NCI-H524 treated with DMSO at 0.1 percent for 48 hours (cell line): ENCODE measurements around the gene AICDA.
A peak's percentile ranks its signal among the peaks of the same experiment; 100 is the strongest.
"Not testable (repeated sequence)": the region's sequence is repeated elsewhere in the genome, so short reads cannot be mapped to it uniquely, and the experiment has no call there.

Source experiments
- DNase-seq: peaks from one replicate; lab custom pipeline; 2025; lab: John Stamatoyannopoulos, UW

AICDA gene

DNA sequence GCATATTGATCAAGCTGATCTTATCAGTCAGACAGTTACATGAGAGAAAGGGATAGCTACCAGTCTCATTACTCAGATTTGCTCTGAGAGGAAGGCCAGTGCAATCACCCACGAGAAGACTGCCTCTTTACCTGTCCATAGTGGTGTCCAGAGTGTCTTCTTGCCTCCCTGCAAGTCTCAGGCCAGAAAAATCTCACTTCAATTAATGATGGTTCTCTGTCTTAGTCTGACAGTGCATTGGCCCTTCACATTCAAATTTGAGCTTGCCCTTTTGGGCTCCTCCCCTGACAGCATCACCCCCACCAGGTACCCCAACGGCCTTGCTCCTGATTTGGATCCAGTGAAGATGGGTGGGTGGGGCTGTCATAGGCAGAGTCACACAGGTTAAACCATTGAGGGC lies at the start of gene AICDA:
Gene AICDA (minus strand): TSS at position 231 of the 400 bp plus-strand sequence. CDS start 92 bp downstream, at position 139.
- DNase-seq = no peak

DNA sequence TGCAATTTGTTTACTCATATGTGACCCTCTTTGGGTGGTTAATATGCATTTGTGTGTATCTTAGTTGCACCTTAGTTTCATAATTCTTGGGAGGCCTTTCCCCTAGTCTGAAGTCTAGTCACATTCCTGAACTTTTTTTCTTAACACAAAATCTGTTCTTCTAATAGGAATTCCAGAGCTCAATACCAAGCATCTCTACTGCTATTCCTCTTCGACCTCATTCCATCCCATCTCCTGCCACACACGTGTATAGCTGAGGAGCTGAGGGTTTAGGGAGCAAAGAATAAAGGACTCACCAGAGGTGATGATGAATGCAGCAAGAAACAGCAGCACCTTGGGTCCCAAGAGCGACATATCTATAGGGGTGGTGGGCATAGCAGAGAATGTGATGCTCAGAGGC lies 49.1 kb upstream of the AICDA start:
- DNase-seq = no peak

- DNase-seq = no peak
Observed at GRCh38 chr12:8661016-8661415, 48.4 kb upstream of the AICDA start.

- DNase-seq = no peak
Observed at GRCh38 chr12:8658346-8658745, 45.7 kb upstream of the AICDA start.

- no peak for DNase-seq
Observed at GRCh38 chr12:8655421-8655820, 42.8 kb upstream of the AICDA start.

DNA sequence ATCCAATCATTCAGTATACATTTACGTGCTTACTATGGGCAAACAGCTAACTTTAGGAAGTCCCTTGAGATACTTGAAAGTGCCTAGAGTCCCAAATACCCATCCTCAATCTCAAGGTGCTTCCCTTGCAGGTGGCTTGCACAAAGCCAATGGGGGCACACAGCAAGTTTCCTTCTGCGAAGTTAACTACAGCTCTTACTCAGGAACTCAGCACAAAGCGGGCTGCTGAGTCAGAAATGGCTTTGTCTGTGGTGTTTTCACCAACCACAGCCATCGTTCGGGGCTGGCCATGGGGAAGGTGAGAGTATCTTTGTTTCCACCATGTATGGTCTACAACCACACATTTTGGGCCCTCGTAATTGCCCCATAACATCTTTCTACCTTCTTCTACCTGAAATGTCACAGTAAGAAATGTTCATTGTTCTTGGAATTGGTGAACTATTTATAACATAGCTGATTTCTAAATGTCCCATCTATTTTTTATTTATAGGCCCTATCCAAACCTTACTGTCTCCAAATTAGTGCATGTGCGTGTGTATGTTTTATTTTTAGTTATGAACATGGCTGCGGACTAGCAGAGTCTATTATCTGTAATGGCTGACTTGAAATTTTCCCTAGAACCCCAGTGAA lies 36.0 kb upstream of the AICDA start:
- DNase-seq = no peak

GRCh38 chr12:8647968-8648367 lies 35.3 kb upstream of the AICDA start:
- DNase-seq = no peak

DNA sequence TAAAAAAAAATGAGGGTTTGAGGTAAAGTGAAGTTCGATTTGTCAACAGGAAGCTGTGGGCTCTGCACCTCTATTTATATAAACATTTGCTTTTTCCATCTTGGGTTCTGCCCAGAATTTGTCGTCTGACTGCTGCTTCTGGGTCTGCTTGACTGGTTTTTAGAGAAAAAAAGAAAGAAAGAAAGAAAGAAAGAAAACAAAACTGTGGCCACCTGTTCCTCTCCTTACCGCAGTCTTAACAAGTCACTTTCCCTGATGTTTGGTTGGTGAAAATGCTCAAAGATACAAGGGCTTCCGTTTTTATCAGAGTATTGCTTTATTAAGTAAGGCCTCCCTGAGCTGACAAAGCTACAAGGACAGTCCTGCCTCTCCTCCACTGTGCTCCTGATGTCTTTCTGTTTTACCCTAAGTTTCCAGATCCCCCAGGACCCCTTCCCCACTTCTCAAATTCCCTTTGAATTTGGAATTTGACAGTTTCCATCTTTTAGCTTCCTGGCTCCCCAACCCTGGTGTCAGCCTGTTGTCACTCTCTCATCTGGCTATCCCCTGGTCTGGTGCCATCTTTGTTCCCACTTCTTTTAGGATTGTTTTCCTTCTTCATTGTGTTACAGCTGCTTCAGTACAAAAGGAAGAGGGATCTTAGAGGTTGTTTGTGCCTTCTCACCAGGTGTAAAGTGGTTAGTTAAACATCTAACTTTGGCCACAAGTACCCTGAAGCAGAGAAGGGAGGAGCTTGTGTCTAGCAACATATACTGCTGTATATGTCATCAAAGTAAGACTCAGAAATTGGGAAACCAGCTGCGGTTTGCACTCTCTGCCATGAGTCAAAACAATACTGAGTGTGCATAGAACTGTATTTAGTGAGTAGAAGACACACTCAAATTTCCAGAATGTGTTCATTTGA lies 31.9 kb upstream of the AICDA start:
- DNase-seq = no peak

DNA sequence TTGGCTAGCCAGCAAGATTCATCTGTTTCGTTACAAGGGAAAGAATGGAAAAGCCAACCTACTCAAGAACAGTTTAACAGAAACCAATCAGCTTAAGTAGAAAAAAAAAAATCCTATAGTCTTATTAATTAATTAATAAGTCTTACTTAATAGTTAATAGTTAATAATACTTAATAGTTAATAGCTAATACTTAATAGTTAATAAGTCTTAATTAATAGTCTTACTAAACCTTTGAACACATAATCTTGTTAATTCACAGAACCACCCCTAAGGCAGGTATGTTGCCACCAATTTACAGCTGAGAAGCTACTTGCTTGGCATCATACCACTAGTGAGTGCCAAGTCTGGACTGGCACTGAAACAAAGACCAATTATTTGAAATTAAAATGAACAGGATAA lies 30.1 kb upstream of the AICDA start:
- no peak for DNase-seq

- no peak for DNase-seq
Observed at GRCh38 chr12:8639936-8640335, 27.3 kb upstream of the AICDA start.

DNA sequence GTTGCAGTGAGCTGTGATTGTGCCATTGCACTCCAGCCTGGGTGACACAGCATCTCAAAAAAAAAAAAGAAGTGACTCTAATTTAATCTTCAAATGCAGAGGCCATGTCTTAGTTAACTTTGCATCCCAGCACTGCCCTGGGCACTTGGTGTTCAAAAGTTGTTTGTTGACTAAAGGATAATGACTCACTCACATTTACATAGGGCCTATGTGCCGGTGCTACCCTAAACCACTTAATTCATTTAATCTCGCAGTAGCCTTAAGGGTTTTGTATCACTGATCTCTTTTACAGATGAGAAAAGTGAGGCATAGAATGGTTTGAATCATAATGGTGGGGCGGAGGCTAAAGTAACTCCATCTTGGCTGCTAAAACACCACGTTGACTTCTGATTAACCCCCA lies 26.3 kb upstream of the AICDA start:
- DNase-seq = no peak

- no peak for DNase-seq
Observed at GRCh38 chr12:8637666-8638065, 25.0 kb upstream of the AICDA start.

GRCh38 chr12:8637244-8637643 lies 24.6 kb upstream of the AICDA start:
- DNase-seq = no peak

- DNase-seq = no peak
Observed at GRCh38 chr12:8636581-8636980, 23.9 kb upstream of the AICDA start.

DNA sequence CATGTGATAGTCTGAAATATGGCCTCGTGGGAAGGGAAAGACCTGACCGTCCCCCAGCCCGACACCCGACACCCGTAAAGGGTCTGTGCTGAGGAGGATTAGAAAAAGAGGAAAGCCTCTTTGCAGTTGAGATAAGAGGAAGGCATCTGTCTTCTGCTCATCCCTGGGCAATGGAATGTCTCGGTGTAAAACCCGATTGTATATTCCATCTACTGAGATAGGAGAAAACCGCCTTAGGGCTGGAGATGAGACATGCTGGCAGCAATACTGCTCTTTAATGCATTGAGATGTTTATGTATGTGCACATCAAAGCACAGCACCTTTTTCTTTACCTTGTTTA lies 23.3 kb upstream of the AICDA start:
- peak; percentile 37 for DNase-seq

- DNase-seq = not testable (repeated sequence)
Observed at GRCh38 chr12:8635342-8636006, 22.8 kb upstream of the AICDA start.

DNA sequence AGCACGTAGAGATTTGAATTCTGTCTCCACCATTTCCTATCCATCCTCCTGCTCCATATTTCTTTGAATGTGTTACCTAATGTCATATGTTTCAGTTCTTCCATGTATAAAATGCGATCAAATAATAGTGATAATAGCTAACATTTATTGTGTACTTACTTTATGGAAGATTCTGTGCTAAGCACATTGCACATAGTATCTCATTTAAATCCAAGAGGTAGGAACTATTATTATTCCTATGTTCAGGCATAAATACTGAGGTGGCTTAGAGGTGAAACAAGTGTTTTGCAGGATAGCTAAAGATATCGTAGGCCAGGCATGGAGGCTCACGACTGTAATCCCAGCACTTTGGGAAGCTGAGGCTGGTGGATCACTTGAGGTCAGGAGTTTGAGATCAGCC lies 17.5 kb upstream of the AICDA start:
- DNase-seq = no peak

DNA sequence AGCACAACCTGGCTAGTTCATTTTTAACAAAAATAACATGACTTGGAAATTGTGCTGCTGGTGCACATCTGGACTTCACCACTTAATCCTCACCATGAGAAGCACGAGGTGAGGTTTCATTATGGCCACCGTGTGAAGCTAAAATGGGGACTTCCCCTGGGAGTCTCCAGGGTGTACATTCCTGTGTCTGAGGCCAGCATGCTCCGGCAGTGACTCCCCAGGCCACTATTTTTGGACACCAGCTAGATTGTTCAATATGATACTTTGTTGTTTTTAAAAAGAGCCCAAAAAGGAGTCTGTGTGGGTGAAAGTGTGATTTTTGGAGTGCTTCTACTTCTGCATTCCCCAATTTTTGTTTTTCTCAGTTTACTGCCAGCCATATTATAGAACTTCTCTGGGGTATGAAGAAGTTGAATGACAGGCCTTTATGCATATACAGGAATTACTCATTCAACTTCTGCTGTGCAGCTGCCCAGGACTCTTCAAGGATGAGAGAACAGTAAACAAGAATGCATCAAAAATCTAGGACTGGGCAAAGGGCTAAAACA lies 16.9 kb upstream of the AICDA start:
- no peak for DNase-seq

GRCh38 chr12:8628731-8629130 lies 16.1 kb upstream of the AICDA start:
- DNase-seq = no peak

DNA sequence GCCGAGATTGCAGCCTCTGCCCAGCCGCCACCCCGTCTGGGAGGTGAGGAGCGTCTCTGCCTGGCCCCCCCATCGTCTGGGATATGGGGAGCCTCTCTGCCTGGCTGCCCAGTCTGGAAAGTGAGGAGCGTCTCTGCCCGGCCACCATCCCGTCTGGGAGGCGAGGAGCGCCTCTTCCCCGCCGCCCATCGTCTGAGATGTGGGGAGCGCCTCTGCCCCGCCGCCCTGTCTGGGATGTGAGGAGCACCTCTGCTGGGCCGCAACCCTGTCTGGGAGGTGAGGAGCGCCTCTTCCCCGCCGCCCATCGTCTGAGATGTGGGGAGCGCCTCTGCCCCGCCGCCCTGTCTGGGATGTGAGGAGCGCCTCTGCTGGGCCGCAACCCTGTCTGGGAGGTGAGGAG lies 12.1 kb upstream of the AICDA start:
- not testable (repeated sequence) for DNase-seq

DNA sequence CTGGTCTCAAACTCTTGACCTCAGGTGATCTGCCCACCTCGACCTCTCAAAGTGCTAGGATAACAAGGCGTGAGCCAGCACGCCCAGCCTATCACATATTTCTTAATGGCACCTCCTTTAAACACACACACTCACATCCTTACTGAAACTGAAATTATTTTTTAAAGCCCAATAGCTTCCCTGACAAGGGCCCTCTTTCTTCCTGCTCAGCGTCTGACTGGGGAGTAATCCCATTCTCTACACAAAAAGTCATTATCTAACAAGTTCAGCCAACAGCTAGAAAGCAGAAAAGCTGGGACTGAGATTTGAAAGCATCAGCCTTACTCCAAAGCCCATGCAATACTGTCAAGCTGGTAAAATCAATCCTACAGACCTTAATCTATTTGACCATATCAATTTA lies 10.0 kb upstream of the AICDA start:
- no peak for DNase-seq

DNA sequence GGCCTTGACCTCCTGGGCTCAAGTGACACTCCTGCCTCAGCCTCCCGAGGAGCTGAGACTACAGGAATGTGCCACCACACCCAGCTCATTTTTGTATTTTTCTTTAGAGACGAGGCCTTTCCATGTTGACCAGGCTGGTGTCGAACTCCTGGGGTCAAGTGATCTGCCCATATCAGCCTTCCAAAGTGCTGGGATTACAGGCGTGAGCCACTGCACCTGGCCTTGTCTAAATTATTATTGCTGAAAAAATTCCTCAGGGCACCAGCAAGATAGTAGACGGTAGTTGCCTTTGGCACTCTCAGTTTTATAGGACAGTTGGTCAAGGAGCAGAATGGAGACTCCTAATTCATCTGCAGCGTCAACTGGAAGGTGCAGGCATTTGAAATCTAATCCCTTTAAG lies 2.5 kb upstream of the AICDA start:
- no peak for DNase-seq

GRCh38 chr12:8613881-8614280 lies 1.2 kb upstream of the AICDA start:
- not testable (repeated sequence) for DNase-seq
